GM12892 (cell line): Measurements from ENCODE around the gene KLHL30.
A peak's percentile ranks its signal among the peaks of the same experiment; 100 is the strongest.

ENCODE experiments used
- POLR2A ChIP-seq: IDR thresholded peaks from 2 replicates; pipeline ENCODE4 v1.6.1; 2011; ENCODE audit warnings: low read depth, low read length, control low read depth
- POLR2AphosphoS5 ChIP-seq: IDR thresholded peaks from 2 replicates; pipeline ENCODE4 v1.6.1; 2011; ENCODE audit warnings: low read depth, low read length, control low read depth
- TAF1 ChIP-seq: IDR thresholded peaks from 2 replicates; pipeline ENCODE4 v1.6.1; 2011; ENCODE audit warnings: low read depth, mild to moderate bottlenecking, control low read depth, low read length, borderline replicate concordance

- TF ChIP-seq TAF1 (no peak), POLR2A (no peak), POLR2AphosphoS5 (peak; percentile 29; the same call in 1 of the 2 replicates)
These were observed 35.2 kb downstream of the KLHL30 start for GRCh38 chr2:238173692-238174091.
